Loucy (cell line): Measurements from ENCODE around the gene PROZ.

Experiments
- H2AFZ ChIP-seq: fragments of 200-600 bp; sonication (generic); 2 replicates; pipeline ENCODE4 v1.6.0; 2016; ENCODE audit warnings: antibody characterized with exemption, mild to moderate bottlenecking, low read length, moderate library complexity
- H3F3A ChIP-seq: fragments of 200-600 bp; 2 replicates; pipeline ENCODE4 v1.6.0; 2016; ENCODE audit warnings: antibody characterized with exemption, low read depth, mild to moderate bottlenecking
- H3K27me3 ChIP-seq: fragments of 200-600 bp; sonication (generic); 2 replicates; pipeline ENCODE4 v1.6.1; 2014; ENCODE audit warnings: low read length, mild to moderate bottlenecking; ENCODE audit not compliant: insufficient read depth, poor library complexity, severe bottlenecking
- H3K36me3 ChIP-seq: fragments of 200-600 bp; sonication (generic); 2 replicates; pipeline ENCODE4 v1.6.1; 2016; ENCODE audit warnings: low read length; ENCODE audit not compliant: insufficient read depth
- H3K4me1 ChIP-seq: fragments of 200-600 bp; sonication (generic); 2 replicates; pipeline ENCODE4 v1.5.1; 2014; ENCODE audit warnings: low read length, mild to moderate bottlenecking; ENCODE audit not compliant: insufficient read depth, poor library complexity, severe bottlenecking
- H3K4me2 ChIP-seq: fragments of 200-600 bp; sonication (generic); 2 replicates; pipeline ENCODE4 v1.6.0; 2014; ENCODE audit warnings: antibody characterized with exemption, low read length, low read depth, mild to moderate bottlenecking; ENCODE audit not compliant: poor library complexity, severe bottlenecking
- H3K4me3 ChIP-seq: fragments of 200-600 bp; sonication (generic); 2 replicates; pipeline ENCODE4 v1.5.1; 2014; ENCODE audit warnings: low read length, mild to moderate bottlenecking, mixed read lengths; ENCODE audit not compliant: poor library complexity, severe bottlenecking
- H3K79me2 ChIP-seq: fragments of 200-600 bp; sonication (generic); 2 replicates; pipeline ENCODE4 v1.6.1; 2014; ENCODE audit warnings: low read length; ENCODE audit not compliant: insufficient read depth
- H3K9ac ChIP-seq: fragments of 200-600 bp; sonication (generic); 2 replicates; pipeline ENCODE4 v1.6.0; 2014; ENCODE audit warnings: mild to moderate bottlenecking, low read depth, low read length, moderate library complexity; ENCODE audit not compliant: poor library complexity, severe bottlenecking
- H3K9me2 ChIP-seq: fragments of 200-600 bp; sonication (generic); replicated peaks from 2 replicates; pipeline ENCODE4 v1.6.1; 2016; ENCODE audit warnings: low read depth, low read length, mixed read lengths
- H3K9me3 ChIP-seq: fragments of 200-600 bp; sonication (generic); 2 replicates; pipeline ENCODE4 v1.6.1; 2014; ENCODE audit warnings: mild to moderate bottlenecking, antibody characterized with exemption, low read length, low read depth; ENCODE audit not compliant: insufficient read depth
- H4K20me1 ChIP-seq: fragments of 200-600 bp; sonication (generic); 2 replicates; pipeline ENCODE4 v1.6.0; 2014; ENCODE audit warnings: antibody characterized with exemption, low read length, mild to moderate bottlenecking; ENCODE audit not compliant: insufficient read depth, poor library complexity, severe bottlenecking
- CTCF ChIP-seq: fragments of 200-600 bp; sonication (generic); conservative IDR thresholded peaks from 2 replicates; pipeline ENCODE4 v1.5.1; 2014; ENCODE audit warnings: mild to moderate bottlenecking, antibody characterized with exemption, low read length
- EZH2phosphoT487 ChIP-seq: fragments of 200-600 bp; IDR thresholded peaks from 2 replicates; pipeline ENCODE4 v1.6.1; 2018; ENCODE audit warnings: antibody characterized with exemption, mild to moderate bottlenecking, moderate library complexity, borderline replicate concordance

The PROZ gene

GRCh38 chr13:113168211-113168610, 9.8 kb downstream of the PROZ start:
- TF ChIP-seq EZH2phosphoT487 (no peak), CTCF (no peak)
- H3F3A ChIP-seq = no peaks in the 10 kb centered on the region
- H3K79me2 ChIP-seq = no peaks in the 10 kb centered on the region
- no peak overlapping the region for H3K4me3 ChIP-seq
- H4K20me1 ChIP-seq = no peaks in the 10 kb centered on the region
- no peaks in the 10 kb centered on the region for H3K9me2 ChIP-seq
- H3K4me1 ChIP-seq = peaks cover 12% of the 10 kb centered on the region
- H3K9me3 ChIP-seq = no peaks in the 10 kb centered on the region
- no peaks in the 10 kb centered on the region for H3K27me3 ChIP-seq
- no peak overlapping the region for H3K4me2 ChIP-seq
- H3K36me3 ChIP-seq = peaks cover 4% of the 10 kb centered on the region; the same call in 1 of the 2 replicates
- no peak overlapping the region for H3K9ac ChIP-seq
- no peak overlapping the region for H2AFZ ChIP-seq

- Histone ChIP-seq H2AFZ (no peak overlapping the region), H3K4me3 (no peak overlapping the region), H3K27me3 (no peaks in the 10 kb centered on the region), H3K9ac (no peak overlapping the region), H3K4me2 (no peak overlapping the region), H3K4me1 (peaks cover 12% of the 10 kb centered on the region), H3K9me2 (no peaks in the 10 kb centered on the region), H3K79me2 (no peaks in the 10 kb centered on the region), H3F3A (no peaks in the 10 kb centered on the region), H3K9me3 (no peaks in the 10 kb centered on the region), H4K20me1 (no peaks in the 10 kb centered on the region), H3K36me3 (peaks cover 7% of the 10 kb centered on the region; the same call in 1 of the 2 replicates)
- TF ChIP-seq EZH2phosphoT487 (no peak), CTCF (no peak)
Observed at GRCh38 chr13:113169277-113170272, 11.1 kb downstream of the PROZ start.

- H3K9me2 ChIP-seq = no peaks in the 10 kb centered on the region
- no peaks in the 10 kb centered on the region for H3K27me3 ChIP-seq
- no peak overlapping the region for H2AFZ ChIP-seq
- peaks cover 12% of the 10 kb centered on the region for H3K4me1 ChIP-seq
- no peak overlapping the region for H3K4me3 ChIP-seq
- H3K9ac ChIP-seq = no peak overlapping the region
- no peaks in the 10 kb centered on the region for H3F3A ChIP-seq
- H3K4me2 ChIP-seq = peak overlapping the region; percentile 66
- H4K20me1 ChIP-seq = no peaks in the 10 kb centered on the region
- no peak for TF ChIP-seq EZH2phosphoT487
- no peak for TF ChIP-seq CTCF
- H3K79me2 ChIP-seq = no peaks in the 10 kb centered on the region
- peaks cover 16% of the 10 kb centered on the region; the same call in 1 of the 2 replicates for H3K36me3 ChIP-seq
- H3K9me3 ChIP-seq = no peaks in the 10 kb centered on the region
Observed at GRCh38 chr13:113170511-113170910, 12.1 kb downstream of the PROZ start.
